Adrenal gland (tissue), 5 donors: ENCODE measurements around the gene RCOR1.

Experiments used
- CTCF ChIP-seq, 6 experiments: fragments of 450-650 bp in 4 of 6; fragments of 200-600 bp in 2 of 6; sonication (generic) in 1 of 6; IDR thresholded peaks; 1 replicate in 5 of 6; 2 replicates in 1 of 6; pipeline versions ENCODE4 v1.5.1 to v1.8.0; 2016 to 2021; ENCODE audit warnings: antibody characterized with exemption in 6 of 6, mild to moderate bottlenecking in 2 of 6, moderate library complexity in 1 of 6
- POLR2A ChIP-seq, 2 donors: fragments of 450-650 bp; IDR thresholded peaks; one replicate each; pipeline ENCODE4 v1.6.1; 2017; ENCODE audit warnings: antibody characterized with exemption in 2 of 2, mild to moderate bottlenecking in 2 of 2, moderate library complexity in 1 of 2
- donor health status: DM: no; HTN: no; CAD: no.

- TF ChIP-seq POLR2A (IDR thresholded peaks at IDR 0.05) (no peak), CTCF (IDR thresholded peaks at IDR 0.05) (no peak)
Measured at GRCh38 chr14:102678394-102678793, 85.9 kb downstream of the RCOR1 start.
